Medulla oblongata (tissue), 1 donor: ENCODE measurements around the gene PCDHB7.
"Not testable (repeated sequence)": the region's sequence is repeated elsewhere in the genome, so short reads cannot be mapped to it uniquely, and the experiment has no call there.

Source experiments
- DNase-seq: peaks from one replicate; pipeline ENCODE4 v3.0.0-alpha.2; 2015; ENCODE audit errors: extremely low spot score

PCDHB7 gene

GRCh38 chr5:141172381-141173204 is at the start of gene PCDHB7:
TSS of gene PCDHB7 (plus strand) at chr5:141172644. CDS start at chr5:141172836, 192 bp downstream.
- DNase-seq = peak; percentile 62

- DNase-seq = not testable (repeated sequence)
Measured at GRCh38 chr5:141123396-141124135, 48.9 kb upstream of the PCDHB7 start.

- no peak for DNase-seq
Measured at GRCh38 chr5:141127305-141127704, 45.1 kb upstream of the PCDHB7 start.

- peak; percentile 26 for DNase-seq
Measured at GRCh38 chr5:141135030-141135717, 37.3 kb upstream of the PCDHB7 start, which contains the start of gene PCDHB5. TSS of gene PCDHB5 (plus strand) at chr5:141135206. CDS start at chr5:141135435, 229 bp downstream.

- no peak for DNase-seq
Measured at GRCh38 chr5:141135718-141136266, 36.7 kb upstream of the PCDHB7 start.

- not testable (repeated sequence) for DNase-seq
Measured at GRCh38 chr5:141137346-141137745, 35.1 kb upstream of the PCDHB7 start.

- DNase-seq = peak; percentile 17
Measured at GRCh38 chr5:141149812-141150211, 22.6 kb upstream of the PCDHB7 start, which contains the start of gene PCDHB6. TSS of gene PCDHB6 (plus strand) at chr5:141150057. CDS start at chr5:141150258, 201 bp downstream.

GRCh38 chr5:141150224-141150992 is 22.0 kb upstream of the PCDHB7 start:
- no peak for DNase-seq

GRCh38 chr5:141150993-141151325 is 21.5 kb upstream of the PCDHB7 start:
- DNase-seq = no peak

- DNase-seq = not testable (repeated sequence)
Measured at GRCh38 chr5:141151632-141152031, 20.8 kb upstream of the PCDHB7 start.

- DNase-seq = not testable (repeated sequence)
Measured at GRCh38 chr5:141152096-141152495, 20.3 kb upstream of the PCDHB7 start.

- peak; percentile 8 for DNase-seq
Measured at GRCh38 chr5:141155540-141156374, 16.7 kb upstream of the PCDHB7 start.

- DNase-seq = not testable (repeated sequence)
Measured at GRCh38 chr5:141157356-141157755, 15.1 kb upstream of the PCDHB7 start.

GRCh38 chr5:141157901-141158300 is 14.5 kb upstream of the PCDHB7 start:
- not testable (repeated sequence) for DNase-seq

GRCh38 chr5:141174291-141175104 is 2.1 kb downstream of the PCDHB7 start:
- not testable (repeated sequence) for DNase-seq

- DNase-seq = no peak
Measured at GRCh38 chr5:141175933-141176332, 3.5 kb downstream of the PCDHB7 start.

GRCh38 chr5:141177577-141178191 is 5.2 kb downstream of the PCDHB7 start, which contains the start of gene PCDHB8:
TSS of gene PCDHB8 (plus strand) at chr5:141177790. CDS start at chr5:141178035, 245 bp downstream.
- DNase-seq = not testable (repeated sequence)

- not testable (repeated sequence) for DNase-seq
Measured at GRCh38 chr5:141179371-141179770, 6.9 kb downstream of the PCDHB7 start.
